ENCODE data around the gene MRPL28. TPM values are rescaled to one million over a fixed set of nuclear protein-coding genes. Genes with fewer than 3 reads are reported as not detected.

MRPL28 gene
- total RNA-seq, 1 experiment from 2014 or later, result 61.4 TPM

DNA sequence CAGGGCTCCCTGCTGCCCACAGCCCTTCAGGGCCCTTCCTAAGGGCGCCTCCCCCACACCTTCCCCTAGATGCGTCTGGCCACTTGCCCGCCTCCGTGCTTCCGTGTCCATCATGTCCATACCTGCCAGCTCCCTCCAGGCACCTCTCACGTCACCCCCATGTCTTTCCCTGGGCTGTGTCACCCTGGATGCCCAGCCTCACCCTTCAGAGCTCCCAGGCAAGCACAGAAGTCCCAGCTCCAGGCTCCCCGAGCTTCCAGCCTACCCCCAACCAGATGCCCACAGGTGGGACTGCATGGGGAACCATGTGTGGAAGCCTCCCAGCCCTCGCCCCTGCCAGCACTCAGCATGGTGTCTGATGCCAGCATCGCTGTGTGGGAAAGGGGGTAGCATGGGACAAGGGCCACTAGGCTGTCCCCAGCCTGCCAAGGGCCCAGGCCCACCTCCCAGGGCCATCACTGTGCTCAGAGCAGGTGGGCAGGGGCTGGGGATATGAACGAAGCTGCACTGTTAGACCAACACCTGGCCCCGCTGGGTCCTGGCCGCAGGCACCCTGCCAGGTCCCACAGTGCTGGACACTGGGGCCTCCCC, 16.0 kb downstream of the MRPL28 start:
- H3K9me2 ChIP-seq (ENCODE audit: insufficient read depth), result no peaks in the 10 kb centered on the region
- H3K79me2 ChIP-seq (ENCODE audit: insufficient read depth, low read length), result peaks cover 23% of the 10 kb centered on the region
- H3K4me1 ChIP-seq (ENCODE audit: control insufficient read depth in 1 of 2, insufficient read depth in 2 of 2, low read length in 2 of 2), result peaks cover 2 to 7% of the 10 kb centered on the region in 2 experiments; a peak in 1 of 4 replicates
- RAD21 ChIA-PET (ENCODE audit: low non-redundant PET in 1 of 2, low total read pairs in 2 of 2, uncharacterized antibody in 2 of 2, unreplicated experiment in 2 of 2), result no interaction called here
- POLR2A ChIA-PET, result no interaction called here
- DNase-seq (ENCODE audit: low read depth, low spot score) (no peak), ATAC-seq (no peak)
- intact Hi-C loops (cut with micrococcal nuclease), result loop anchor here (5.0 kb wide), 1 partner anchor 127 kb away; the partner anchor contains the start of gene LUC7L
- H3K9me3 ChIP-seq (ENCODE audit: control insufficient read depth in 1 of 2, insufficient read depth in 1 of 2, low read depth in 1 of 2, low read length in 2 of 2), result no peaks in the 10 kb centered on the region
- TF ChIP-seq FOSL1 (IDR thresholded peaks at IDR 0.05; ENCODE audit: low read depth) (no peak), EZH2phosphoT487 (IDR thresholded peaks at IDR 0.05; ENCODE audit: borderline replicate concordance) (no peak), TCF7L2 (IDR thresholded peaks at IDR 0.05; ENCODE audit: borderline replicate concordance, extremely low read depth, insufficient read depth, insufficient read length) (no peak), ZNF274 (IDR thresholded peaks at IDR 0.05; ENCODE audit: low read depth, low read length) (no peak), SP1 (IDR thresholded peaks at IDR 0.05; ENCODE audit: low read depth) (no peak), CEBPB (IDR thresholded peaks at IDR 0.05; ENCODE audit: low read depth) (no peak), YY1 (IDR thresholded peaks at IDR 0.05; ENCODE audit: extremely low read depth, insufficient replicate concordance, low read depth, low read length) (no peak), RAD21 (IDR thresholded peaks at IDR 0.05; ENCODE audit: low read depth) (no peak), EZH2 (IDR thresholded peaks at IDR 0.05) (no peak), EGR1 (IDR thresholded peaks at IDR 0.05; ENCODE audit: low read depth) (no peak), SIN3A (IDR thresholded peaks at IDR 0.05; ENCODE audit: low read depth) (no peak), ELF1 (IDR thresholded peaks at IDR 0.05; ENCODE audit: borderline replicate concordance, low read depth) (no peak), POLR2A (IDR thresholded peaks at IDR 0.05; ENCODE audit: borderline replicate concordance, extremely low read depth, insufficient read depth, insufficient read length) (no peak), CBX3 (IDR thresholded peaks at IDR 0.05; ENCODE audit: low read depth) (no peak), ZFX (IDR thresholded peaks at IDR 0.05) (no peak), JUND (IDR thresholded peaks at IDR 0.05) (no peak)
- TF ChIP-seq, protein P1, sequence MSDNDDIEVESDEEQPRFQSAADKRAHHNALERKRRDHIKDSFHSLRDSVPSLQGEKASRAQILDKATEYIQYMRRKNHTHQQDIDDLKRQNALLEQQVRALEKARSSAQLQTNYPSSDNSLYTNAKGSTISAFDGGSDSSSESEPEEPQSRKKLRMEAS (IDR thresholded peaks at IDR 0.05), result no peak
- TF ChIP-seq, protein P2, sequence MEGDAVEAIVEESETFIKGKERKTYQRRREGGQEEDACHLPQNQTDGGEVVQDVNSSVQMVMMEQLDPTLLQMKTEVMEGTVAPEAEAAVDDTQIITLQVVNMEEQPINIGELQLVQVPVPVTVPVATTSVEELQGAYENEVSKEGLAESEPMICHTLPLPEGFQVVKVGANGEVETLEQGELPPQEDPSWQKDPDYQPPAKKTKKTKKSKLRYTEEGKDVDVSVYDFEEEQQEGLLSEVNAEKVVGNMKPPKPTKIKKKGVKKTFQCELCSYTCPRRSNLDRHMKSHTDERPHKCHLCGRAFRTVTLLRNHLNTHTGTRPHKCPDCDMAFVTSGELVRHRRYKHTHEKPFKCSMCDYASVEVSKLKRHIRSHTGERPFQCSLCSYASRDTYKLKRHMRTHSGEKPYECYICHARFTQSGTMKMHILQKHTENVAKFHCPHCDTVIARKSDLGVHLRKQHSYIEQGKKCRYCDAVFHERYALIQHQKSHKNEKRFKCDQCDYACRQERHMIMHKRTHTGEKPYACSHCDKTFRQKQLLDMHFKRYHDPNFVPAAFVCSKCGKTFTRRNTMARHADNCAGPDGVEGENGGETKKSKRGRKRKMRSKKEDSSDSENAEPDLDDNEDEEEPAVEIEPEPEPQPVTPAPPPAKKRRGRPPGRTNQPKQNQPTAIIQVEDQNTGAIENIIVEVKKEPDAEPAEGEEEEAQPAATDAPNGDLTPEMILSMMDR (IDR thresholded peaks at IDR 0.05 in 2 of 3, conservative IDR thresholded peaks at IDR 0.05 in 1 of 3; ENCODE audit: borderline replicate concordance in 1 of 3, insufficient read depth in 1 of 3, low read depth in 2 of 3, low read length in 2 of 3), result no peak
- TF ChIP-seq, protein P3, sequence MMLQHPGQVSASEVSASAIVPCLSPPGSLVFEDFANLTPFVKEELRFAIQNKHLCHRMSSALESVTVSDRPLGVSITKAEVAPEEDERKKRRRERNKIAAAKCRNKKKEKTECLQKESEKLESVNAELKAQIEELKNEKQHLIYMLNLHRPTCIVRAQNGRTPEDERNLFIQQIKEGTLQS (IDR thresholded peaks at IDR 0.05), result no peak
- H3K4me3 ChIP-seq (replicated peaks in 1 of 2; ENCODE audit: low read depth in 1 of 2, low read length in 2 of 2), result no peak overlapping the region
- H3K27me3 ChIP-seq (ENCODE audit: insufficient read depth, low read length), result no peaks in the 10 kb centered on the region
- no peak overlapping the region for H3K27ac ChIP-seq (ENCODE audit: low read depth, low read length)
- H3K36me3 ChIP-seq (ENCODE audit: control insufficient read depth in 1 of 2, insufficient read depth in 2 of 2, low read length in 2 of 2), result 0 out of 4 replicates have a peak, but pooled peaks cover 0 to 4% of the 10 kb centered on the region in 2 experiments
- H3K9ac ChIP-seq (ENCODE audit: low read length), result no peak overlapping the region
- no peaks in the 10 kb centered on the region for H4K20me1 ChIP-seq (ENCODE audit: insufficient read depth)
- H3K4me2 ChIP-seq (ENCODE audit: low read length), result no peak overlapping the region
- BruUV-seq (replicated peaks), result no TSS peak
- H2AFZ ChIP-seq (ENCODE audit: low read depth, low read length, poor library complexity, severe bottlenecking), result no peak overlapping the region
- CTCF ChIA-PET, result no interaction called here

All from HCT116 (cell line).